ENCODE results near the gene TMEM132D.

Gene TMEM132D

DNA sequence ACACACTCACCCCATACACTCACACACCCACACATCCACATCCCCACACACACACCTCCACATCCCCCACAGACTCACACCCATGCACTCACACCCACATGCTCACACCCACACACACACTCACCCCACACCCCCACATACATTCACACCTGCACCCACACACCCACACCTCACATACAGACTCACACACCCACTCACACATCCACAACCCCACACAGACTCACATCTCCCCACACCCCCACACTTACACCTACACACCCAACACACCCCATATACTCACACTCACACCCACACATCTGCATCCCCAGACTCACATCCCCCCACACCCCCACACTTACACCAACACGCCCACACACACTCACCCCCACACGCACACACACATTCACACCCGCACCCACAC lies 878.8 kb downstream of the TMEM132D start:
- DNase-seq: no peak

Measured in CD4-positive, alpha-beta T cell treated with Interleukin-4 for 1 hour (primary cell).